ENCODE measurements around the gene LOXL3.

The LOXL3 gene

DNA sequence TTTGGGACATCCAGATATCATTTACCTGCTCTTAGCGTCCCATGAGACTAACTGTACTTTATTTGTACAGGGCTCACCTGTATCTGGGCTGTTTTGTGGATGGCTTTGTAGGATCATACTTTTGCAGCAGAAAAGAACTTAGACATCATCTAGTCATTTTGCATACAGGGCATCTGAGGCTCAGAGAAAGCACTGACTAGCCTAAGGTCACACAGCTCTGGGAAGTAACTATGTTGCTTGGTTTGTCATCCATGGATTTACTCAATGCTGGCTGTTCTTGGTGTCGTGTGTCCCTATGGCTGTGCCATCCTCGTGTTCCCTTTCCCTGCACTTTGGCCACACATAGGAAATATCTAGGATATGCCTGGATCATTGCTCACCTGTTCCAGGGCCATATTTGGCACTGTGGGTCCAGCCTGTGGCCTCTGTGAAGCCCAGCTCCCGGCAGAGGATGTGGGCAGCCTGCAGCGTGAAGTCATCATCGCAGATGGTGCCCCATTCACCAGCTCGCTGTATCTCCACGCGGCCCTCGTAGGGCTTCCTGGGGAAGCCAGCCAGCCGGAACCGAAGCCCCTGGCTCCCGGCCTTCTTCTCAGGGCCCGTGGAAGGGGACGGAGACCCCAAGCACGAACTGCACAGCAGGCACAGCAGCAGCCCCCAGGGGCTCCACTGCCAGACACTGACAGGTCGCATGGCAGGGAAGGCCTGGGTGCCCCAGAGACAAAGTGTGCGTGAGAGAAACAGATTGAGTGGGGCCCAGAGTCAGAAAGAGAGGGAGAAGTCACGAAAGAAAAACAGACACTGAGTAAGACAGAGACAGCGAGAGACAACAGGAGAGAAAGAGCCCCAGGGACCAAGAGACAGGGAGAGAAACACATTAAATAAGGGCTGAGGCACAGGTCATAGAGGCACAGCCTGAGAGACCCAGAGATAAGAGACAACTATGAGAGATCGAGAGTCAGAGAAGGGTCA, 1.5 kb downstream of the LOXL3 start:
- Histone ChIP-seq H3K4me1 (ENCODE audit: control insufficient read depth, insufficient read depth, low read length) (no peaks in the 10 kb centered on the region; the same call in 1 of the 2 replicates), H3K27ac (ENCODE audit: extremely low read depth, low read depth, low read length) (no peak overlapping the region), H3K36me3 (ENCODE audit: control insufficient read depth in 2 of 2, insufficient read depth in 1 of 2, low read length in 2 of 2) (peaks cover 0 to 7% of the 10 kb centered on the region in 2 experiments; a peak in 1 of 3 replicates), H3K9me3 (ENCODE audit: control insufficient read depth, insufficient read depth, low read depth, low read length) (no peaks in the 10 kb centered on the region), H3K4me3 (ENCODE audit: low read depth, low read length) (no peak overlapping the region)
- TF ChIP-seq ZNF843 (tag by site-specific recombination; IDR thresholded peaks at IDR 0.05) = no peak
- TF ChIP-seq ZNF768 (tag by site-specific recombination; IDR thresholded peaks at IDR 0.05) = 0 out of 2 replicates have a peak, but pooled peaks have one; percentile 10
- TF ChIP-seq ZNF571 (tag by site-specific recombination; IDR thresholded peaks at IDR 0.05) = no peak
- no peak for TF ChIP-seq ZNF626 (tag by site-specific recombination; IDR thresholded peaks at IDR 0.05)
- TF ChIP-seq ZNF341 (tag by site-specific recombination; IDR thresholded peaks at IDR 0.05; ENCODE audit: low read depth) = no peak
- TF ChIP-seq OVOL3 (tag by site-specific recombination; IDR thresholded peaks at IDR 0.05) = no peak
- TF ChIP-seq ZIC2 (tag by site-specific recombination; IDR thresholded peaks at IDR 0.05) = no peak
- POLR2A ChIA-PET = no interaction called here
- CTCF ChIA-PET = interaction anchor here (0.6 kb wide), 2 partner anchors 217 to 291 kb away, joined by 3 to 4 read pairs; no protein-coding TSS in a partner anchor

DNA sequence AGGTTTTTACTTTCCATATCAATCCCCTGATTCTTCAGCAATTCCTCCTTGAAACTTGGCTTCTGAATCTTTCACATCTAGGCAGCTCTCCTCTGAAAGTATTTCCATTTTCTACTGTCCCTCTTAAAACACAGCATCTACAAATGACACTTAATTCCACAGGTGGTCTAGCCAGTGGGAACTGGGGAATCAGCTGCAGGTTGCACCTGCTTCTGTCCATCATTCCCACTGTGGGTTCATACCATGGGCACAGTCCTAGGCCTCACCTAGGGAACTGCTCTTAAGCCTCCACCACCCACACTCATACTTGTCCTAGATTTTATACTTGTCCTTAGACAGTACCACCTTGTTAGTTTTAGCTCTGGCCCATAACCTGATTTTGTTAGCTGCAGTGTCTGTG, 2.2 kb downstream of the LOXL3 start:
- CTCF ChIA-PET = interaction anchor here (0.6 kb wide), 2 partner anchors 216 to 290 kb away, joined by 3 to 4 read pairs; no protein-coding TSS in a partner anchor
- no peak overlapping the region for H3K4me3 ChIP-seq (ENCODE audit: low read depth, low read length)
- no peaks in the 10 kb centered on the region; the same call in 1 of the 2 replicates for H3K4me1 ChIP-seq (ENCODE audit: control insufficient read depth, insufficient read depth, low read length)
- TF ChIP-seq ZBTB7A (tag by site-specific recombination; IDR thresholded peaks at IDR 0.05; ENCODE audit: low read depth) (no peak), ZNF426 (tag by site-specific recombination; IDR thresholded peaks at IDR 0.05) (no peak), ZNF510 (tag by site-specific recombination; IDR thresholded peaks at IDR 0.05; ENCODE audit: insufficient replicate concordance) (no peak), SCRT2 (tag by site-specific recombination; IDR thresholded peaks at IDR 0.05) (peak; percentile 85), ZBTB21 (tag by site-specific recombination; IDR thresholded peaks at IDR 0.05) (no peak), SCRT1 (tag by site-specific recombination; IDR thresholded peaks at IDR 0.05; ENCODE audit: borderline replicate concordance) (peak; percentile 51; the same call in 1 of the 2 replicates)
- TF ChIP-seq, protein P1, sequence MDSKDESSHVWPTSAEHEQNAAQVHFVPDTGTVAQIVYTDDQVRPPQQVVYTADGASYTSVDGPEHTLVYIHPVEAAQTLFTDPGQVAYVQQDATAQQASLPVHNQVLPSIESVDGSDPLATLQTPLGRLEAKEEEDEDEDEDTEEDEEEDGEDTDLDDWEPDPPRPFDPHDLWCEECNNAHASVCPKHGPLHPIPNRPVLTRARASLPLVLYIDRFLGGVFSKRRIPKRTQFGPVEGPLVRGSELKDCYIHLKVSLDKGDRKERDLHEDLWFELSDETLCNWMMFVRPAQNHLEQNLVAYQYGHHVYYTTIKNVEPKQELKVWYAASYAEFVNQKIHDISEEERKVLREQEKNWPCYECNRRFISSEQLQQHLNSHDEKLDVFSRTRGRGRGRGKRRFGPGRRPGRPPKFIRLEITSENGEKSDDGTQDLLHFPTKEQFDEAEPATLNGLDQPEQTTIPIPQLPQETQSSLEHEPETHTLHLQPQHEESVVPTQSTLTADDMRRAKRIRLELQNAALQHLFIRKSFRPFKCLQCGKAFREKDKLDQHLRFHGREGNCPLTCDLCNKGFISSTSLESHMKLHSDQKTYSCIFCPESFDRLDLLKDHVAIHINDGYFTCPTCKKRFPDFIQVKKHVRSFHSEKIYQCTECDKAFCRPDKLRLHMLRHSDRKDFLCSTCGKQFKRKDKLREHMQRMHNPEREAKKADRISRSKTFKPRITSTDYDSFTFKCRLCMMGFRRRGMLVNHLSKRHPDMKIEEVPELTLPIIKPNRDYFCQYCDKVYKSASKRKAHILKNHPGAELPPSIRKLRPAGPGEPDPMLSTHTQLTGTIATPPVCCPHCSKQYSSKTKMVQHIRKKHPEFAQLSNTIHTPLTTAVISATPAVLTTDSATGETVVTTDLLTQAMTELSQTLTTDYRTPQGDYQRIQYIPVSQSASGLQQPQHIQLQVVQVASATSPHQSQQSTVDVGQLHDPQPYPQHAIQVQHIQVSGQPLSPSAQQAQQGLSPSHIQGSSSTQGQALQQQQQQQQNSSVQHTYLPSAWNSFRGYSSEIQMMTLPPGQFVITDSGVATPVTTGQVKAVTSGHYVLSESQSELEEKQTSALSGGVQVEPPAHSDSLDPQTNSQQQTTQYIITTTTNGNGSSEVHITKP (tag by site-specific recombination; IDR thresholded peaks at IDR 0.05) = no peak
- TF ChIP-seq, protein P2, sequence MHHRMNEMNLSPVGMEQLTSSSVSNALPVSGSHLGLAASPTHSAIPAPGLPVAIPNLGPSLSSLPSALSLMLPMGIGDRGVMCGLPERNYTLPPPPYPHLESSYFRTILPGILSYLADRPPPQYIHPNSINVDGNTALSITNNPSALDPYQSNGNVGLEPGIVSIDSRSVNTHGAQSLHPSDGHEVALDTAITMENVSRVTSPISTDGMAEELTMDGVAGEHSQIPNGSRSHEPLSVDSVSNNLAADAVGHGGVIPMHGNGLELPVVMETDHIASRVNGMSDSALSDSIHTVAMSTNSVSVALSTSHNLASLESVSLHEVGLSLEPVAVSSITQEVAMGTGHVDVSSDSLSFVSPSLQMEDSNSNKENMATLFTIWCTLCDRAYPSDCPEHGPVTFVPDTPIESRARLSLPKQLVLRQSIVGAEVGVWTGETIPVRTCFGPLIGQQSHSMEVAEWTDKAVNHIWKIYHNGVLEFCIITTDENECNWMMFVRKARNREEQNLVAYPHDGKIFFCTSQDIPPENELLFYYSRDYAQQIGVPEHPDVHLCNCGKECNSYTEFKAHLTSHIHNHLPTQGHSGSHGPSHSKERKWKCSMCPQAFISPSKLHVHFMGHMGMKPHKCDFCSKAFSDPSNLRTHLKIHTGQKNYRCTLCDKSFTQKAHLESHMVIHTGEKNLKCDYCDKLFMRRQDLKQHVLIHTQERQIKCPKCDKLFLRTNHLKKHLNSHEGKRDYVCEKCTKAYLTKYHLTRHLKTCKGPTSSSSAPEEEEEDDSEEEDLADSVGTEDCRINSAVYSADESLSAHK (tag by site-specific recombination; IDR thresholded peaks at IDR 0.05) = no peak
- POLR2A ChIA-PET = no interaction called here
- H3K36me3 ChIP-seq (ENCODE audit: control insufficient read depth in 2 of 2, insufficient read depth in 1 of 2, low read length in 2 of 2) = peaks cover 0 to 6% of the 10 kb centered on the region in 2 experiments; a peak in 1 of 3 replicates
- H3K9me3 ChIP-seq (ENCODE audit: control insufficient read depth, insufficient read depth, low read depth, low read length) = no peaks in the 10 kb centered on the region
- no peak overlapping the region for H3K27ac ChIP-seq (ENCODE audit: extremely low read depth, low read depth, low read length)
